A549 treated with AZD9567 at 1 μM for 4 hours (cell line): ENCODE measurements around the gene TEX264. TPM values are rescaled to one million over a fixed set of nuclear protein-coding genes. Genes with fewer than 3 reads are reported as not detected.

Experiments
- total RNA-seq: library from RNA; stranded (reverse); fragments of 200-300 nt; extraction: Qiagen RNA extraction; gene quantifications from 5 replicates; pipeline ENCODE4 v1.2.3, GENCODE V29; 2022; ENCODE audit not compliant: insufficient read depth

TEX264 gene
- 46.0 to 69.8 TPM (median 65.2 TPM) in 5 replicates for total RNA-seq

DNA sequence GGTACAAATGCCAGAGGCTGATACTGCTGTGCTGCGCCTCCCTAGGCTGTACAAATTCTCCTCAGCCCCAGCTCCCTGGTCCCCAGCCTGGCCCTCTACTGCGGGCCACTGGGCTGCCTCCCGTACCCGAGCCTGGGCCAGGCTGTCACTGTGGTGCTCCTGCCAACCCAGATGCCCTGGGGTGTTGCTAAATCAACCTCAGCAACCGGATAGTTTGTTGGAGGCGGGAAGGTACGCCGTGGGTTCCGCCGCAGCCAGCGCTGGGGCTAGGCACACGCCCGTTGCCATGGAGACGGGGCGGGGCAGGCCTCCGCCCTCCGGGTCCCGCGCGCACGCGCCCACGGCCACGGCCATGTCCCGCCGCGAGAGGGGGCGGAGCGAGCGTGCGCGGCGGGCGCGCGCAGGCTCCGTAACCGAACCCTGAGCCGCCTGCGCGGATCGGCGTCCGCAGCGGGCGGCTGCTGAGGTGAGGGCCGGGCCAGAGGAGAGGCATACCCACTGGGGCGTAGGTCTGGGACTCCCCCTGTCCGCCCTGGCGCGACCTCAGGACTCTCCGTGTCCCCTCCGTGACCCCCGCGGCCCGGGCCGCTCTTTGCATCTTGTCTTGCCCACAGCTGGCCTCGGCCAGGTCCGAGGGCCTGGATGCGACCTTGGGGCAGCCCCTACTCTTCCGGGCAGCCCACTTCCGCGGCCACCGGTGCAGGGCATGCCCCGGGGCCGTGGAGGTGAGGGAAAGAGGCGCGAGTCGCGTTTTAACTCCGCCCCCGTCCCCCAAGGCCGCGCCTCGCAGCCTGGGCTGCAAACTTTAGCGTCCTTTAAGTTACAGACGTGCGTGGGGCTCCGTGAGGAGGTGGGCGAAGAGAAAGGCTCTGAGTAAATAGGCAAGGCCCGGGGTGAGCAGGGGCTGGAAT lies at the start of gene TEX264:
Gene TEX264, plus strand, starts transcription at position 430 of the 911 bp plus-strand sequence. CDS start 3,053 bp downstream, outside the sequence.

DNA sequence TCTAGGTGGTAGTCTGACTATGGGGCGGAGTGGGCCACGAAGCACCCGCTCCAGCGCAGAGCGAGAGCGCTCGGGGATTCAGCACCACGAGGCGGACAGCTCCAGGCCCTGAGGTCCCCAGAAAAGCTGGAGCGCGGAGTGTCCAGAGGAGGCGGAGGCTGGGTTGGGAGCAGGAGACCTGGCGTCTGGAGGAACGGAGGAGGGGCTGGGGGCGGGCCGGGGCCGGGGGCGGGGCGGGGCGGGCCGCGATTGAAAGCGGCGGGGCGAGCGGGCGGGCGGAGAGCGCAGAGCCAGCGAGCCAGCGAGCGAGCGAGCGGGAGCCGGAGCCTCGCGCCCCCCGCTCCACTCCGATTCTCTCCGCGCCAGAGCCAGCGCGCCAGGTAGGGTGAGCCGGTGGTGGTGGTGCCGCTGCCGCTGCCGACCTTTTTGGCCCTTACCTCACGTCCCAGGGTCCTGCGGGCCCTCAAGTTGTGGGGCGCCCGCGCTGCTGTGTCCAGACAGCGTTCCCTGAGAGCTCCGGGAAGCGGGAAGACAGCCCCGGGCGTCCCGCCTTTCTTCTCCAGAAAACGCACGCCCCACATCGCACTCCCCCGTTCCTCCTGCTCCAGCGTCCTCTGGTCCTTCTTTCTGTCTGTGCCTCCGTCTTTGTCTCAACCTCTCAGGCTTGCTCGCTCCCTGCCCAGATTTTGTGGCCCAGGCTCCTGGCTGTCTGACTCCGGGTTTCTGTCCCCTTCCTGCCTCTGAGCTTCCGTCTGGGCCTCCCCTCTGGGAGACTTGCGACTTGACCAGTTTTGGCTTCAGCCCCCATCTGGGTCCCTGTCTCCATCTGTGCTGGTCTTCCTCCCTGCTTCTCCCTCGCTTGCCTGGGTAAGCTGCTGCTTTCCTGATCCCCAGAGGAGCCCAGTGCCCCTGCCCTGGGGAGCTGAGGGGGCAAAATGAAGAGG lies 36.0 kb downstream of the TEX264 start, which contains the start of gene GRM2:
Gene GRM2, plus strand, starts transcription at position 281 of the 944 bp plus-strand sequence. CDS start 1,916 bp downstream, outside the sequence.

Other genes with a start within 250 kb of the TEX264 start
- gene DCAF1, start 171.2 kb upstream of the TEX264 start, total RNA-seq, result 11.5 to 15.1 TPM (median 12.8 TPM) in 5 replicates
- gene RAD54L2, start 132.5 kb upstream of the TEX264 start, total RNA-seq, result 3.9 to 4.8 TPM (median 4.2 TPM) in 5 replicates
- gene GRM2, start 35.8 kb downstream of the TEX264 start, total RNA-seq, result 0.02 to 0.19 TPM (median 0.05 TPM) in 4 of 5 replicates, not detected in the other
- not detected in 5 replicates for gene IQCF6, start 108.0 kb downstream of the TEX264 start, total RNA-seq
- gene IQCF2, start 190.4 kb downstream of the TEX264 start, total RNA-seq, result not detected in 5 replicates
- not detected in 5 replicates for gene IQCF5, start 204.3 kb downstream of the TEX264 start, total RNA-seq
- gene IQCF1, start 232.1 kb downstream of the TEX264 start, total RNA-seq, result not detected in 5 replicates